Nasal cavity respiratory epithelium epithelial cell of viscerocranial mucosa (primary cell): Measurements from ENCODE around the gene RHOA. TPM values are rescaled to one million over a fixed set of nuclear protein-coding genes. Genes with fewer than 3 reads are reported as not detected.

ENCODE experiments used
- total RNA-seq: library from RNA; depleted of rRNA; stranded (reverse); fragments of >200 nt; gene quantifications from 2 replicates; pipeline ENCODE4 v1.2.3, GENCODE V29; 2014

RHOA gene
- 259 and 334 TPM in 2 replicates for total RNA-seq

DNA sequence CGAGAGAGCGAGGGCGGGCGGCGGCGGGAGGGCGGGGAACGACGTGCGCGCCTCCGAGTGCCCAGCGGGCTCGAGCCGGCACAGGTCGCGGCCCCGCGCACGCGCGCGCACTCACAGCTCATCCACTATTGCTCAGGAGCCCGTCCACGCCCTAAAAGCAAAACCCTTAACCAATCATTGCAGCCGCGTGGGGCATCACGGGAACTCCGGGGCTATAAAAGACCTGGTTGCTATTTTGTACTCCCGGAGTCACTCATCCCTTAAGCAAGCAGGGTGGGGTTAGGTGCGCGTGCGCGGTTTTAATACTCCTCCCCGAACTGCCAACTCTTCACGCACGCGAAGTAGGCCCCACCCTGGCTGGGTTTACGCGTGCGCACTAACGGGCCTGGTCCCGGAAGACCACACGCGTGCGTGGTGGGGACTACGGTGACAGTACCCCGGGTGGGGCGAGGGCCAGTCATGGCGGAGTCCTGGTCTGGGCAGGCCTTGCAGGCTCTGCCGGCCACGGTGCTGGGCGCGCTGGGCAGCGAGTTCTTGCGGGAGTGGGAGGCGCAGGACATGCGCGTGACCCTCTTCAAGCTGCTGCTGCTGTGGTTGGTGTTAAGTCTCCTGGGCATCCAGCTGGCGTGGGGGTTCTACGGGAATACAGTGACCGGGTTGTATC lies at the start of gene RHOA, which contains the start of gene TCTA:
RHOA (minus strand) TSS at position 9 of the 664 bp plus-strand sequence. CDS start 36,387 bp downstream, outside the sequence.
TCTA (plus strand) TSS at position 456 of the 664 bp plus-strand sequence; CDS start at position 460, 4 bp downstream.

DNA sequence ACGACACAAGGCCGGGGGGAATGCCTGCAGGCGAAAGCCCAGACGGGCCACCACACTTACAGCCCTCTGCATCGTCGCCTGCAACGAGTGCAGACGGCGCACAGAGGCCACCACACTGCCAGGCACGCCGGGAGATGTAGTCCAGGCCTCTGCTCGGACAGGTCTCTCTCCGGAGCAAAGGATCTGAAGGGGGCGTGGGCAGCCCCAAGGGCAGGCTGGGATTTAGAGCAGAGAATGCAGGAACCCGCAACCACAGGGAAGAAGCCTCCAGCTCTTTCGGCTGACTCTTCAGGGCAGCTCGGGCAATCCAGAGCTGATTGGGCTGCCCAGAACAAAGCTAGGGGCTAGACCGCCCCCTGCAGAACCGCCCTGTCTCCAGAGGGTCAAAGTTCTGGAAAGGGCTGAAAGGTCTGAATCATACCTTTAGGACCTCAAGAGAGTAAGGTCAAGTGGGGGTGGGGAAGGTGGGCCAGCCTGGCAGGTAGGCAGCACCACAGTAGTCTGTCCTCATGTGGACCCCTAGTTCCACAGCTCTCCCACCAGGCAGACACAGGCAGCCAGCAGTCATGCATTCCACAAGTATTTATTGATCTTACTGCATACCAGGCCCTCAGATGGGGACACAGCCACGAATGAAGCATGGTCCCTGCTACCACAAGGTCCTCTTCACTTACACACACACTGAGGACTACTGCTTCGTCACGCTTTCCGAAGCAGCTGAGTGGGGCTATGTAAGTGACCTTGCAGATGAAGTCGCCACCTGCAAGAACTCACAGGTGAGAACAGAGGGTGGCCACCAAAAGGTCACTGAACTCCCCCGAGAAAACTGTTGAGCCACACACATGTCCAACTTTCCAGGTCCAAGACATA lies 10.8 kb upstream of the RHOA start, which contains the start of gene AMT:
AMT (minus strand) TSS at position 95 of the 870 bp plus-strand sequence; CDS start at position 72, 23 bp downstream.

GRCh38 chr3:49358217-49358883 lies 53.4 kb downstream of the RHOA start, which contains the start of gene GPX1:
GPX1 (minus strand) TSS chr3:49358353; CDS start chr3:49358278, 75 bp downstream.

DNA sequence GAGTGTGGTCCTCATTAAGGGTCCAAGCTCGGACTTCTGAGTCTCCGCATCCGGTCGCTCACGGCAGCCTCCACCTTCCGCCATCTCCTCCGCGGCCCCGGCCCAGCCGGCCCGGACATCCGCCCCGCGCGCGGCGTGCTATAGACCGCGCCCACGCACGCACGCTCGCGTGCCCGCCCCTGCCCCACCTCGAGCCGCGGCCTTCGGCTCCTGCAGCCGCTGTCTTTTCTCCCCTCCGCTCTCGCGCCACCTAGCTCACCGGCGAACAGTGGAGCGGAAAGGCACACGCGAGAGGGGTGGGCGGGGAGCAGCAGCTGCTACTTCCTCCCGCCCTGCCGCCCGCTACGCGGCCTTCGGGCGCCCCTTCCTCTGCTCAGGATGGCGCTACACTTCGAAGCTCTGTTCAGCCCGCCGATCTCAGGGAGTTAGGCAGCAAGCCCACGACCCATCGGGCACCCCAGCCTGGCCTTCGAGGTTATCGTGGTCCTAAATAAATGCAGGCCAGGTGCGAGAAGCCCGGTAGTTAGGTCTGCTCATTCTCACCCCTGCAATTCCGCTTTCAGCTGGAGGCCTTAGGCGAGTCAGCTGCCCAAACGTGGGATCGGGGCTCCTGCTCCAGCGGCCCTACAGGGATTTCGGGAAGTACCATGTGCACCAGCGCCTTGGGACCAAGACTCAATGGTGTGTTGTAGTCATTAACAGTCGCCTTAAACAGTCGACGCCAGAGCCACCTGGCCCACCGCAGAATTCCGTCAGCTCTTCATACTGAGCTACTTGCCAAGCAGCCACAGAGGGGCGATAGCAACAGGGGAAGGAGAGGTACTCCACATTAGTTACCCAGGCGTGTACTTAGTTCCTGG lies 71.6 kb downstream of the RHOA start, which contains the start of gene USP4:
USP4 (minus strand) TSS at position 113 of the 860 bp plus-strand sequence; CDS start at position 84, 29 bp downstream.

Other genes with a start within 250 kb of the RHOA start
- 16.1 and 20.3 TPM in 2 replicates for gene CCDC71, start 245.6 kb downstream of the RHOA start, total RNA-seq
- gene KLHDC8B, start 240.4 kb downstream of the RHOA start, total RNA-seq: 55.4 and 168 TPM in 2 replicates
- 1.7 and 4.8 TPM in 2 replicates for gene C3orf62, start 134.7 kb downstream of the RHOA start, total RNA-seq
- 20.5 and 40.5 TPM in 2 replicates for gene USP4, start 71.9 kb downstream of the RHOA start, total RNA-seq
- 266 and 358 TPM in 2 replicates for gene GPX1, start 53.6 kb downstream of the RHOA start, total RNA-seq
- 6.8 and 14.3 TPM in 2 replicates for gene TCTA, start 447 bp upstream of the RHOA start, total RNA-seq
- gene AMT, start 10.5 kb upstream of the RHOA start, total RNA-seq: 0.34 and 1.6 TPM in 2 replicates
- 1.7 and 5.9 TPM in 2 replicates for gene NICN1, start 17.3 kb upstream of the RHOA start, total RNA-seq
- 32.8 and 71.6 TPM in 2 replicates for gene DAG1, start 58.3 kb upstream of the RHOA start, total RNA-seq
- under 0.01 and 0.07 TPM in 2 replicates for gene BSN, start 142.5 kb upstream of the RHOA start, total RNA-seq